ENCODE data around the gene GRIN2A. TPM values are rescaled to one million over a fixed set of nuclear protein-coding genes. Genes with fewer than 3 reads are reported as not detected.

The GRIN2A gene
- polyA plus RNA-seq, 1 donor from 2014 or later, result 0.11 TPM

DNA sequence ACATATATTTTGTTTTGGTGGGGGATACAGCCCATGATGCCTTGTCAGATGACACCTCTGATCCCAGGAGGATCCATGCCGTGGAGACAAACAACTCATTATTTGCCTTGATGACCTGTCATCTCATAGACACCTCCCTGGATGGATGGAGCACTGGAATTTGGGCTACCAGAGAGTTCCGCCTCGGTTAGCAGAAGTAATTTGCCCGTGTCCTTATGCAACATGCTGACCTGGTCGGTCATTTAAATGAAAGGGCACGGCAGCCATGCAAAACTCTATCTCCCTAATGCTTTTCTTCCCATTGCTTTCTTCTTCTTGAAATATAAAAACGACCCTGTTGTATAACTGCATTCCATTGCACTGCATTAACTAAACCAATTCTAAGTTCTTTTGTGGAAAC is 145.3 kb downstream of the GRIN2A start:
- no peak overlapping the region for H3K4me3 ChIP-seq (ENCODE audit: low read length)
- TF ChIP-seq TAF1 (IDR thresholded peaks at IDR 0.05; ENCODE audit: low read depth) (no peak), POLR2AphosphoS5 (IDR thresholded peaks at IDR 0.05) (no peak), MXI1 (conservative IDR thresholded peaks at IDR 0.05; ENCODE audit: poor library complexity, severe bottlenecking) (no peak), RAD21 (conservative IDR thresholded peaks at IDR 0.05) (no peak), SMC3 (conservative IDR thresholded peaks at IDR 0.05; ENCODE audit: poor library complexity) (no peak), CTCF (IDR thresholded peaks at IDR 0.05; ENCODE audit: poor library complexity, severe bottlenecking) (no peak), EP300 (conservative IDR thresholded peaks at IDR 0.05; ENCODE audit: poor library complexity, severe bottlenecking) (no peak), EZH2 (IDR thresholded peaks at IDR 0.05; ENCODE audit: borderline replicate concordance, insufficient read depth, low read length, poor library complexity, severe bottlenecking) (no peak), REST (IDR thresholded peaks at IDR 0.05; ENCODE audit: borderline replicate concordance) (no peak)
- H3K79me2 ChIP-seq (replicated peaks; ENCODE audit: insufficient read depth, low read length), result no peaks in the 10 kb centered on the region
- no peaks in the 10 kb centered on the region for H3F3A ChIP-seq (ENCODE audit: insufficient read depth, low read length, poor library complexity, severe bottlenecking)
- H3K9ac ChIP-seq (ENCODE audit: low read length), result no peak overlapping the region
- H3K9me3 ChIP-seq (ENCODE audit: low read length), result no peaks in the 10 kb centered on the region
- H4K20me1 ChIP-seq (ENCODE audit: insufficient read depth), result no peaks in the 10 kb centered on the region
- no peaks in the 10 kb centered on the region for H3K27me3 ChIP-seq (ENCODE audit: insufficient read depth, low read depth, low read length)
- H3K9me2 ChIP-seq (ENCODE audit: insufficient read depth, low read length), result no peaks in the 10 kb centered on the region
- H3K27ac ChIP-seq (ENCODE audit: low read length), result no peak overlapping the region
- no peak overlapping the region for H3K4me2 ChIP-seq (ENCODE audit: low read length)
- no peak overlapping the region for H2AFZ ChIP-seq (ENCODE audit: low read depth, low read length)
- H3K36me3 ChIP-seq (ENCODE audit: insufficient read depth, low read length), result no peaks in the 10 kb centered on the region

GRCh38 chr16:10033556-10033955 is 148.7 kb downstream of the GRIN2A start:
- TF ChIP-seq REST (IDR thresholded peaks at IDR 0.05; ENCODE audit: borderline replicate concordance) (no peak), RAD21 (conservative IDR thresholded peaks at IDR 0.05) (no peak), MXI1 (conservative IDR thresholded peaks at IDR 0.05; ENCODE audit: poor library complexity, severe bottlenecking) (no peak), EZH2 (IDR thresholded peaks at IDR 0.05; ENCODE audit: borderline replicate concordance, insufficient read depth, low read length, poor library complexity, severe bottlenecking) (no peak), EP300 (conservative IDR thresholded peaks at IDR 0.05; ENCODE audit: poor library complexity, severe bottlenecking) (no peak), POLR2AphosphoS5 (IDR thresholded peaks at IDR 0.05) (no peak), CTCF (IDR thresholded peaks at IDR 0.05; ENCODE audit: poor library complexity, severe bottlenecking) (no peak), SMC3 (conservative IDR thresholded peaks at IDR 0.05; ENCODE audit: poor library complexity) (no peak)
- Histone ChIP-seq H3K9ac (ENCODE audit: low read length) (no peak overlapping the region), H3K27me3 (ENCODE audit: insufficient read depth, low read depth, low read length) (no peaks in the 10 kb centered on the region), H4K20me1 (ENCODE audit: insufficient read depth) (no peaks in the 10 kb centered on the region), H3K9me3 (ENCODE audit: low read length) (no peaks in the 10 kb centered on the region), H3K79me2 (replicated peaks; ENCODE audit: insufficient read depth, low read length) (no peaks in the 10 kb centered on the region), H3K4me2 (ENCODE audit: low read length) (no peak overlapping the region), H3K4me3 (ENCODE audit: low read length) (no peak overlapping the region), H3K27ac (ENCODE audit: low read length) (no peak overlapping the region), H3F3A (ENCODE audit: insufficient read depth, low read length, poor library complexity, severe bottlenecking) (no peaks in the 10 kb centered on the region), H2AFZ (ENCODE audit: low read depth, low read length) (no peak overlapping the region), H3K9me2 (ENCODE audit: insufficient read depth, low read length) (no peaks in the 10 kb centered on the region), H3K36me3 (ENCODE audit: insufficient read depth, low read length) (no peaks in the 10 kb centered on the region)
